Endometrium (tissue), 2 donors: ENCODE results near the gene TNFRSF4.

ENCODE experiments used
- FAIRE-seq: peaks from 2 replicates; lab custom pipeline; 2012; peaks lifted over from hg19 to GRCh38; lab: Jason Lieb, UNC
- donor health status: control.
- donor health status: control.

The TNFRSF4 gene

DNA sequence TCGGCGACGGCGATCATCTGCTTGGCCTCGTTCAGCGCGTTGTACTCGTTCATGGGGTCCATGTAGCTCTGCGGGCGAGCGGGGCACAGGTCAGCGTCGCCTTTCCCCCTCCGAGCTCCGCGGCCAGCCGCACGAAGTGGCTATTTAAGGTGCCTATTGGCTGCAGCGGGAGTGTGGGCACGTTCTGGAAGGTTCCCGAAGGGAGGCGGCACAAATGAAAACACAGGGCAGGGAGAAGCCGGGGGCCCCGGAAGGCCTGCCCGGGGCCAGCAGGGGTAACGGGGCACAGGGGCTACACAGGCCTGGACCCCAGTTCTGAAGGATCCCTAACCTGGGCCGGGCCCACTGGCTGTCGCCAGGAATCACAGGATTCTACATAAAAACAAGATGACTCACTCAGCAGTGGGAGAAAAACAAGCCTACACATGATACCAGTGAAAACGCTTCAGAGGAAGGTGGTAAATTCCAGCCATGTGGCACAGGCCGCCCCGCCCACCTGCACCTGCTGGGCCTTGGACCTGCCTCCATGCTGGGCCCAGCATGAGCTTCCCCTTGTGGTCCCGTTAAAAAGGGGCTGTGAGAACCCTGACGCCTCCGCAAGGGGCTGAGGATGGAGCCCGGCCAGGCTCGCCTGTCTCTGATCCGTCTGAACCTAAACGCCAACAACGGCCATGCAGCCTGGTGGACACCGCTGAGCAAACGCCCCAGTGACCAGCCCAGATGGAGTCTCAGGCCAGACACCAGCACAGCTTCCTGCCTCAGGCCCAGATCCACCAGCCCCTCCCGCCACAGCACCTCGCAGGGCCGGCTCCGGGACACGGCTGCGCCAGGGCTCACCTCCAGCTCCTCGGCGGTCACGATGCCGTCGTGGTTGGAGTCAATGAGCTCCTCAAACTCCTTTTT lies 3.9 kb upstream of the TNFRSF4 start:
- no peak for FAIRE-seq

DNA sequence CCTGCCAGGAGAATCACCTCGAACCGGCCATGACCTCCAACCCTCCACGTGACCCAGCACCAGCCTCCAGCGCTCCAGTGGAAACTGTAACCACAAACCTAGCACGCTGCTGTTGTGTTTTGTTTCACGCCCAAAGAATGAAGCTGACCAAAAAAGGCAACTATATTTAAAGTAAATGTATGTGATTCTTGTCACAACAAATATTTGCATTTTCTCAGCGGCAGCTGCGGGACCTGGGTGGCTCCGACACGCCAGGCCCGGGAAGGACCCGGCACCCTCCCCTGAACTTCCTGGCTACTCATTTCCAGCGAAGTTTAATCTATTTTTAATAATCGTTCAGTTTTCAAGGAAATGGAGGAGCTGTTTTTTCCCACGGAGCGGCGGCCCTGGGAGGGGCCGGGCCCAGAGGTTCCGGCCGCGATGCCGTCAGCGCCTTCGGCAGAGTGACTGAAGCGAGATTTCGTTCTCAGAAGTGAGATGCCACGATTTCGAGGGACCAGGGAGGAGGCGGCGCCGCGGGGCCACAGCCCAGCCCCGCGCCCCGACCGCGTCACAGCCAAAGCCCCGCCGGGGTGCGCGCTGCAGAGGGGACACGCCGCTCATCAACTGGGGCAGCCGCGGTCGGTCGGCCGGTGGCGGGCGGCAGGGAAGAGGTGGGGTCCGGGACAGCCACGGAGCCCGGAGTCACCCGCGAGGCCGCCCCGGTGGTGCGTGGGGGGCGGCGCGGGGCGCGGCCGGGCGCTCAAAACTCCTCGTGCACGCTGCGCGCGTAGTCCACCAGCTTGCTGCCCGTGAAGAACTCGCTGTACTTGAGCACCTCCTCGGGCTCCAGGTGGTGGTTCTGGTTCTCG lies 3.0 kb upstream of the TNFRSF4 start:
- no peak for FAIRE-seq

DNA sequence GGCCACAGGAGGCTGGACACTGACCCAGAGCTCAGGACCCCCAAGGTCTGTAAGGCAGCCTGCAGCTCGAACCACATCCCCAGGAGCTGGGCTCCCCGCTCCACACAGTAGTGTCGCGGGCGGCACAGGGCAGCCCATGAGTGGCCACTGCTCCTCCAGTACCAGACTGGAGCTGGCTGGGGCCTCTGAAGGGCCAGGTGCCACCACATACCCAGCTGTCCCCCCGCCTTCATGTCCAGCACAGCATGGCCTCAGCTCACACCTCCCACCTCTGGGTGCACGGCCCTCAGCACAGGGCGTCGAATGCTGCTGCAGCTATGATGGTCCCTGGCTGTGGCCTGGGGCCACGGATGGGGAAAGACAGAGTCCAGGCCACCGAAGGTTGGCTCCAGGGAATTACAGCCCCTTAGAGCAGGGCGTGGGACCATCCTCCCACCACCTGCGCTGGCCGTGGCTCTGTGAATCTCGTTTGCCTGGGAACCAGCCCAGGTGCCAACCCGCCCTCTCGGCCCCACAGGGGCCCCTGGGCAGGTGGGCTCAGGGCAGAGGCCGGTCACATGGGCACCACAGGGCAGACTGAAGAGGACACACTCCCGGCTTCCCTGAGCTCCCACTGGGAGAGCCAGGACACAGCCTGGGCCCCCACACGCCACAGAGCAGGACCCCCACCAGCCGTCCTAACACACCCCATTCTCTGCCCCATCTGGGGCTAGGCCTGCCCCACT lies 2.1 kb upstream of the TNFRSF4 start:
- FAIRE-seq = no peak

DNA sequence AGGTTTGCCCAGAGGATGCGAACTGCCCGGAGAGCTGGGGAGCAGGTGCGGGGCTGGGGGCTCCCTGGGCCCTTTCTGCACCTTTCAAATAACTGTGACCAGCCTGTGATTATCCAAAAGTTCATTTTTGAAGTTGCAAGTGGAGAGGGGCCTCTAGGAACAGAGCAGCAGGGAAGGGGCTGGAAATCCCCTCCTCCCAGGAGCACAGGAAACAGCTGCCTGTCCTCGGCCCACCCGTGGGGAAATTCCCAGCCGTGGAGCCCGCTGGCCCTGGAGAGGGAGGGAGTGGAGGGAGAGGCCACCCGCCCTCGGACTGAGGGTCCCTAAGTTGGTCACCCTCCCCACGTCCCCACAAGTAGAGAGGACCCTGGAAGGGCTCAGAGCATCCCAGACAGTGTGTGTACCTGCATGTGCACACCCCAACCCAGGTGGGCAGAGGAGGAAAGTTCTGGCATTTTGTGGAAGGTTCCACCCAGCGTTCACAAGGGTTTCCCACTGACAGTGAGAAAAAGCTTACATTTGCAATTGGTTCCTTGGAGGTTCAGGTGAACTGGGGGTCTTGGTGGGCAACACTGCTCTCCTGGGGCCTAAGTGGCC lies 1.2 kb upstream of the TNFRSF4 start:
- no peak for FAIRE-seq

DNA sequence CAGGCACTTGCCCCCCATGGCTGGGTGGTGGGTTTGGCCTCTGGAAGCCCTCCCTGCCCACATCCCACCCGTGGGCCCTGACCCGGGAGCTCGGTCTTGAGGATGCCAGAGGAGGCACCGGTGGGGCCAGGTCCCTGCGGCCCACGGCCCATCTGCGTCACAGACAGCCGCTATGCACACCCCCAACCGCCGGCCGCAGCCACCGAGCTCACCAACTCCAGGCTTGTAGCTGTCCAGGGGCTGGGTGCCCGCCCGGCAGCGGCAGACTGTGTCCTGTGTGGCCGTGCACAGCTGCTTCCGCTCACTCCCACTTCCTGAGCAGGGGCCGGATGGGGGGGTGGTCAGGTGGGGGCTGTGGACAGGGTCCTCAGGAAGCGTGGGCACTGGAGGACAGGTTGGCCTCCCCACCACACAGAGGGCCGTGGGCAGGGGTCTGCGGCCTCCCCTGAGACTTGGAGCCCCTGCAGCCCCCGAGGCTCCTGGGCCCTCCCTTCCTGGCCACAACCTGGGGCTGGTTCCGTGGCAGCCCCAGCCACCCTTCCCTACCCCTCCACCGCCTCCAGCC lies 1.1 kb downstream of the TNFRSF4 start:
- no peak for FAIRE-seq

DNA sequence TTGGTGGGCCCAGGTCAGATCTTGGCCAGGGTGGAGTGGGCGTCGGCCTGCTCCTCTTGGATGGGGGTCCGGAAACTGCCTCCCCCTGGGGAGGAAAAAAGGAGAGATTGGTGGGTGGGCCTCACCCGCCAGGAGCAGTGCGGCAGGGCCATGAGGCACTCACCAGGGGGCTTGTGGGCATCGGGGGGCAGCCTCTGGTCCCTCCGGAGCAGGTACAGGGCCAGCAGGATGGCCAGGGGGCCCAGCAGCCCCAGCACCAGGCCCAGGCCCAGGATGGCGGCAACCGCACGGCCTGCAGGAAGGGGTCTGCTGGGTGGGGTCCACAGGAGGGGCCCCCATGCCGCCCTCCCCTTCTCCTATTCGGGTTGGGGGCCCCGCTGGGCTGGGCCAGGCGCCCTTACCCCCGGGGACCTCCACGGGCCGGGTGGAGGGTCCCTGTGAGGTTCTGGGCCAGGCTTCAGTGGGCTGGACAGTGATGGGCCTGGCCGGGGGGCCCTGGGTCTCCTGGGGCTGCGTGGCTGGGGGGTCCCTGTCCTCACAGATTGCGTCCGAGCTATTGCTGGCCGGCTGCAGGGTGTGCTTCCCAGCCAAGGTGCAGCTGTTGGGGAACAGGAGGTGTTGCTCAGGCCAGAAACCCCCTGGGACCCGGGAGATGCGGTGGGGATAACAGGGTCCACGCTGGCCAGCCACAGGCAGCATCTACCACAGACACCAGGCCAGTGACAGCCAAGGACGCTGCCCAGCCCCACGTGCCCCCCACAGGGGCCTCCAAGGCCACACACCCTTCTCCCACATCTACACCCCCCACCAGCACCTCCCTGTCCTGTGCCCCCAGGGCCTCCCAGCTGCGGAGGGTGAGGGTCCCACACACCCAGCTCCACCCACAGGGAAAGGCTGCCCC lies 2.2 kb downstream of the TNFRSF4 start:
- no peak for FAIRE-seq

DNA sequence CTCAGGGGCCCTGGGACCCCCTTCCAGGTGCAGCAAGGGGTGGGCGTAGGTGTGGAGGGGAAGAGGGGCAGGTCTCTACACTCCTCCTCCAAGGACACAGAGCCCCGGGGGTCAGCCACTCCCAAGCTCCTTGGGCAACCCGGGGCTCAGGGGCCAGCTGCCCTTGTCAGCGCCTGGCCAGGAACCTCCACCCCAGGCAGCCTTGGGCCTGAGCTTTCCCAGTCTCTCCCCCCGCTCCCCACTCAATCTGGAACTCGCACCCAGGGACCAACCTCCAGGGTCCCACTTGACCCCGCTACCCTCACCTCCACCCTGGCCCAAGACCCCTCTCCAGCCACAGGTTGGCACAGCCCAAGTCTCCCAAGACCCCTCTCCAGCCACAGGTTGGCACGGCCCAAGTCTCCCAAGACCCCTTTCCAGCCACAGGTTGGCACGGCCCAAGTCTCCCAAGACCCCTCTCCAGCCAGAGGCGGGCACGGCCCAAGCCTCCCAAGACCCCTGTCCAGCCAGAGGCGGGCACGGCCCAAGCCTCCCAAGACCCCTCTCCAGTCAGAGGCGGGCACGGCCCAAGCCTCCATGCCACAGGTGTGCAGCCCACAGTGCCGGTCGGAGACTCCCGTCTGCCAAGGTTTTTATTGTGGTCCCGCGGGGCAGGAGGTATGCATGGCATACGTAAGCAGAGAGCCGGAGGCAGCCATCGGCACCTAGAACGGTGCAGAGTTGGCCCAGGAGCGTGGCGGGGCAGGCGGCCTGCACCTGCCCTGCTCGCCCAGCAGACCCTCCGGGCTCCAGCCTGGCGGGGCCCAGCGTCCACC lies 3.0 kb downstream of the TNFRSF4 start:
- no peak for FAIRE-seq

DNA sequence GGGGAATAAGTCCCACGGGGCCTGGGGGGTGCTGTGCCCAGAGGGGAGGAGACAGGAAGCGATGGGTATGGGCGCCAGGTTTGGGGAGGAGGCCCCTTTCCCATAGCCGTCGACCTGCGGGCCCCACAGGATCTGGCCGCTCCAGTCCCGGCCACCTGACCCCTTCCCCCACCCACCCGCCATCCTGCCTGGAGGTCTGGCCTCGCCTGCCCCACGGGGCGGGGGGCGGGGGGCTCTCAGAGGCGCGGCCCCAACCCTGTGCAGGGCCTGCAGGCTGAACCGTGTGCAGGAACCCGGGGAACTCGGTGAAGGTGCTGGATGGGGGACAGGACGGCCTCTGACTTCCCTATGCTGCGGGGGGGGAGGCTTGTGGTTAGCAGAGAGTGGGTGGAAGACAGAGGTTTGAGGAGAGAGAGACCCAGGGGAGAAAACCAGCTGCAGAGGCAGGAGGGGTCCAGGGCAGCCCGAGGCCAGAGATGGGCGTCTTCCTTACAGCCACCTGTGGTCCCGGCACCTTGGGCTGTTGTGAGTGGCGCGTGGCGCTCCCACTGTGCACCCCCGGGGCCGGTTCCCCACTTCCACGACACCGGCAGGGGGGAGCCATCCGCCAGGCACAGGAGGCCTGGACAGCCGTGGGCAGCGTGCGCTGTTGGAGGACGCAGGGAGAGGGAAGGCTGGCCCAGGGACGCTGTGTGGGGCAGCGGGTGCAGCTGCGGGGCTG lies 5.1 kb downstream of the TNFRSF4 start:
- no peak for FAIRE-seq

DNA sequence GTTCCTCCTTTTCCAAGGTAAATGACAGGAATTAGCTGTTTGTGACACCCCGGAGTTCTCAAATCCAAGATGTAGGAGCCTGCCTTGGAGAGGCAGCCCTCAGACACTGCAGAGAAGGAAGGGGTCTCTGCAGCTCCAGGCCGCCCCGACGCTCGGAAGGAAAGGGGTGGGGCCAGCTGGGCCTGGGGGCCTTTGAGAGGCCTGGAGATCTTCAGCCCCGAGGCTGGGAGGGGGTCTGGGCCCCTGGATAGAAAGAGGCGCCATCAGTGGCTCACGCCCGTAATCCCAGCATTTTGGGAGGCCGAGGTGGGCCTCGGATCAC lies 6.4 kb downstream of the TNFRSF4 start:
- no peak for FAIRE-seq

DNA sequence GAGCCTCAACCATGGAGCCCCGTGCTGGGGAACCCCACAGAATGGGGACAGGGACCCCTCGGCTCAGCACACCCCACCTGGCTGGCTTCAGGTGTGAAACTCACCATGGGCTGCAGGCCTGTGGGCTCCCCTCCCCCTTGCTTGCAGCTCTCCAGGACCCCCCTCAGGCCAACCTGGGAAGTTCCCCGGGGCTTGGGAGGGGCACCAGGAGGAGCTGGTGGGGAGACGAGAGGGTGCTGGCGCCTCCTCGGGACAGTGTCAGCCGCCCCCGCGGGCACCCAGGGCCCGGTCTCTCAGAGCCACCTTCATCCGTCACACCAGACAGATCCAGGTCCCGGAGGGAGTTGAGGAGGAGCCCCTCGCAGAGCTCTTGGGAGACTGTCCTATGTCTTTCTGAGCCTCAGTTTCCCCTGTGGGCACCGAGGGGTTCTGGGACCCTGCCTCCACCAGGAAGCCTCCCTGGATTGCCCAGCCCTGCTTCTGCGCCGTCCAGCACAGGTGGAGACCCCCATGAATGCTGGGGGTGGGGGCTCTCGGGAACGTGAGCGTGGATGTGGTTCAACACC lies 6.9 kb downstream of the TNFRSF4 start:
- FAIRE-seq = no peak

DNA sequence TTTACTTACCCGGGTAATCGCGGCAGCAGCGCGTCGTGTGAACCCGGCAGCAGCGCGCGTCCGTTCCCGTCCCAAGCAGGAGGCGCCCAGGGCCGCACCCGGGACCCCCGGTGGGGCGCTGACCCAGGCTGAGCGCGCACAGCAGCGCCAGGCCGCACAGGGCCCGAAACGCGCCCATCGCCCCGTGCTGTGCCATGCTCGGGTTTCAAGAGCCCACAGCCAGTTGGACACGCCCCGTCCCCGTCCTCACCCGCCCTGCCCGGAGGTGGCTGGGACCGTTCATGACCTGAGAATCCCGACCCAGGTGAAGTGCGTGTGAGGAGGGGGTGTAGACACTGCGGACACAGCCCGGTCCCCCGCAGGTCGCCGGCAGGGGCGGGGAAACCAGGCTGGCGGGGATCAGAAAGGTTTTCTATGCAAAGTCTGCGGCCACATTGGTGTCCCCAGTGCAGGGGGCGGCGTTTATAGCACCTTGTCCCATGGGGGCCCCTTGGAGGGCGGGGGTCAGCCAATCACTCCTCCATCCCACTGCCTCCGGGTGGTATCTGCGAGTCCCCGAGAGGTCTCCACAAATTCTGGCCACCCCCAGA lies 7.5 kb downstream of the TNFRSF4 start, which contains the start of gene TNFRSF18:
TNFRSF18 (minus strand) TSS at position 217 of the 590 bp plus-strand sequence; CDS start at position 196, 21 bp downstream.
- no peak for FAIRE-seq

DNA sequence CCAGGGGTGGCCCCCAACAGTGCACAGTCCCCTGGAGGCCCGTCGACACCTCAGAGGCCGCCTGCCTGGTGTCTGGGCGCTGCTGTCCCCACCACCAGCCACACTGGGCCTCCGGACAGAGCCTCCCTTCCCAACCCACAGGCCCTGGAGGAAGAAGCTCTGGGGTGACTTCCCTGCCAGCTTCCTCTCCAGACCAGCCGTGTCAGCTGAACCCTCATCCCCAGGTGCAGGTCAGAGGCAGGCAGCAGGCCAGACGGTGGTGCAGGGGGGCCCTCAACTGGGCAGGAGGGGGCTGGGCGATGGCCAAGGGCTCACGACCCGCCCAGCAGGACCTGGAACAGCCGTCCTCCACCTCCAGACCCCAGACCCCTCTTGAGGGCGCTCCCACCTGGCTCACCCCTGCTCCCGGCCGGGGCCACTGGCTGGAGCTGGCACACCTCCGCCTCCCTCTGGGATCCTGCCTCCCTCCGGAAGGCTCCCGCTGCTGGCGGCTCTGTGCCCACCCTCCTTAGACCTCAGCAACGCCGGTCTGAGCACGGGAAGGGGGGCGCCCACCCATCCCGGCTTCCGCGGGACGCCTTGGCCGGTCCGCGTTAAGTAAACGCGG lies 8.1 kb downstream of the TNFRSF4 start:
- no peak for FAIRE-seq

DNA sequence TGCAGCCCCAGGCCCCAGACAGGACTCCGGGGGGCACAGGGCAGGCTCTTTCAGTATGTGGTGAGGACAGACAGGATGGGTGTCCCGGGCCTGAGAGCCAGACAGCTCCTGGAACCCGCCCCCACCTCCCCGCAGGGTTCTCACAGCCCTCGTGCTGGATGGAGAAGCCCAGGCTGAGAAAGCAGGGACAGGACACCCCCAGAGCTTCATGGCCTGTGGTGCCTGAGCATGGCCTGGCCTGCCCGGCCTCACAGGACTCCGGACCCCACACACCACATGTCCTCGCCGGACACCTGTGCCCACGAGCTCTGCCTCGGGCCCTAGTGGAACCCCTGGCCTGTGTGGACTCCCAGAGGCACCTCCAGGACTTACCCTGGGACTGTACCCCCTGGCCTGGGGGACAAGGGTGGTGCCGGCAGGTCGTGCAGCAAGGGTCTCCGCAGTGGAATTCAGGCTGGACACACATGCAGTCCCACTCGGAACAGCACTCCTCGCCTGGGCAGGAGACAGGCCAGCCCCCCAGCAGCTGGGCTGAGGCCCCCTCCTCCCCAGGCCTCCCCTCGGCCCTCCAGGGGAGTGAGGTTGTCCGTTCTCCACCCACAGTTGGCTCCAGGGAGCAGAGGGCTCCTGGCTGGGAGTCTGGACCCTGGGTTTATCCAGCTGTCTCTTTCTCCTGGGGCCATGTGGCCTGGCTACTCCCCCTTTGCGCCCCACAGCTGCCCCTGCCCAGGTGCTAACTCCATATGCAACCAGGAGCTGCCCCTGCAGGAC lies 8.8 kb downstream of the TNFRSF4 start:
- no peak for FAIRE-seq

DNA sequence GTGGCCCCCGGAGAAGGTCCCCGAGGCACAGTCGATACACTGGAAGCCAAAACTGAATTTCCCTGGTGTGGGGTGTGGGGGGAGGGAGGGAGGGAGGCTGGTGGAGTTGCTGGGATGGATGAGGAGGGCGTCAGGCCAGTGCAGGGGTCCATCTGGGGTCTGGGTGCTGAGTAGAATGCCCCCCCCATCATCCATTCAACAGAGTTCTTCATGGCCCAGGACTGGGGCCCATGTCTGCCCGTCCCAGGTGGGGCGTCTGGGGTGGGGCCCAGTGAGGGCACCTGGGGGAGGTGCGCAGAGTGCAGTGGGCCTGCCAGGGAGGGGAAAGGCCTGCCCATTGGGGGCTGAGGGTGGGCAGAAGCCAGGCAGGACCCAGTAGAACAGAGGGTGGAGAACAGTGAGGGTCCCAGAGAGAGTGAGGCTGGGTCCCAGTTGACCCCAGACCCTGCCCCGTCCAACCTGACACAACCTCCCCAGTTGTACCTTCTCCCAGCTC lies 9.5 kb downstream of the TNFRSF4 start:
- FAIRE-seq = no peak

DNA sequence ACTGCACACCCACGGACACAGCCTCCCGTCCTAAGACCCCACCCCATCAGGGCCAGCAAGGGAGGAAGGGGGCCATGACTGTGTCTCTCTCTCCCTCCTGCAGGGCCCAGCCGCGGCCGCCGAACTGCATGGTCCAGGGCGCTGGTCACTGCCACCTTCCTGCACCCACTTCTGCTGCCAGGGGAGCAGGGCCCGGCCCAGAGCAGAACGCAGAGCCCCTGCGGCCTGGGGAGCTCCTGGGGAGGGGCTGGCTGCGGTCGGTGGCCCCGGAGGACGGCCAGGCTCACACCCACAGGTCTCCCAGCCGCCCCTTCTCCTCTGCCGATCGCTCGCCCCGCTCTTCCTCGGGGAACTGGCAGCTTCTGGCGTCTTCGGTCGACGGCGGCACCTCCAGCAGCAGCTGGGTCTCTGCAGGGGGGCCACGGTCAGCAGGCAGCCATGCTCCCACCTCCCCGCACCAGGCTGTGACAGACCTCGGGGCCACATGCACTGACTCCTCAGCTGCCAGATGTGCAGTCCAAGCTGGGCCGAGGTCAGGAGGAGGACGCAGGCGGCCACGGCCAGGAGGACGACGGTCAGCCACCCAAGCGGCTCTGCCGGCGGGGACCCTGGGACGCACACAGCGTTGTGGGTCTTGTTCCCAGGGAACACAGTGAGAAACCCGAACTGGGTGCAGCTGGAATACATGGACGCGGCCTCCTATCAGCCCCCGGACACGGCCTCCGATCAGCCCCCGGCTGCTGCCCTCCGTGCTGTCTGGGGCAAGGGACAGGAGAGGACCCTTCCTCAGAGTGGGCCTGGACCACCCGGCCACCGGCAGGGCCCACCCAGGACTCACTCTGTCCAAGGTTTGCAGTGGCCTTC lies 10.2 kb downstream of the TNFRSF4 start:
- no peak for FAIRE-seq
